ENCODE results near the gene RAPGEF1.

Gene RAPGEF1

GRCh38 chr9:131545786-131546335, 194.0 kb downstream of the RAPGEF1 start:
- H3K27me3 ChIP-seq (ENCODE audit: control insufficient read depth, insufficient read depth, low read length) = peaks cover 44% of the 10 kb centered on the region
- H3K36me3 ChIP-seq (ENCODE audit: control insufficient read depth, low read depth, low read length) = no peaks in the 10 kb centered on the region
- peak overlapping the region; percentile 54 for H3K4me3 ChIP-seq (ENCODE audit: low read length)
- no peaks in the 10 kb centered on the region for H3K4me1 ChIP-seq (ENCODE audit: control insufficient read depth, low read depth, low read length)
- no peak overlapping the region for H3K9ac ChIP-seq (ENCODE audit: low read length)
- H3K27ac ChIP-seq (ENCODE audit: low read length) = no peak overlapping the region
- peaks cover 5% of the 10 kb centered on the region for H3K9me3 ChIP-seq (ENCODE audit: control insufficient read depth, low read depth, low read length)

GRCh38 chr9:131545003-131545785, 194.7 kb downstream of the RAPGEF1 start, which contains the start of gene PRRT1B:
TSS of gene PRRT1B (plus strand) at chr9:131545523. CDS start at chr9:131545616, 93 bp downstream.
- Histone ChIP-seq H3K27ac (ENCODE audit: low read length) (no peak within 1 kb of the TSS), H3K9ac (ENCODE audit: low read length) (no peak within 1 kb of the TSS)

GRCh38 chr9:131543141-131543540, 196.7 kb downstream of the RAPGEF1 start:
- H3K9me3 ChIP-seq (ENCODE audit: control insufficient read depth, low read depth, low read length) = peaks cover 5% of the 10 kb centered on the region

More at GRCh38 chr9:131545003-131545785, 194.7 kb downstream of the RAPGEF1 start, which contains the start of gene PRRT1B:
- H3K4me1 ChIP-seq (ENCODE audit: control insufficient read depth, low read depth, low read length) = no peaks in the 10 kb centered on the region
- no peaks in the 10 kb centered on the region for H3K36me3 ChIP-seq (ENCODE audit: control insufficient read depth, low read depth, low read length)
- H3K27me3 ChIP-seq (ENCODE audit: control insufficient read depth, insufficient read depth, low read length) = peaks cover 44% of the 10 kb centered on the region
- peak within 1 kb of the TSS; percentile 54 for H3K4me3 ChIP-seq (ENCODE audit: low read length)
- peaks cover 5% of the 10 kb centered on the region for H3K9me3 ChIP-seq (ENCODE audit: control insufficient read depth, low read depth, low read length)

GRCh38 chr9:131539223-131539923, 200.5 kb downstream of the RAPGEF1 start:
- no peaks in the 10 kb centered on the region for H3K4me1 ChIP-seq (ENCODE audit: control insufficient read depth, low read depth, low read length)
- no peaks in the 10 kb centered on the region for H3K36me3 ChIP-seq (ENCODE audit: control insufficient read depth, low read depth, low read length)
- peaks cover 2% of the 10 kb centered on the region for H3K27me3 ChIP-seq (ENCODE audit: control insufficient read depth, insufficient read depth, low read length)
- no peak overlapping the region for H3K4me3 ChIP-seq (ENCODE audit: low read length)
- H3K9ac ChIP-seq (ENCODE audit: low read length) = no peak overlapping the region
- peaks cover 5% of the 10 kb centered on the region for H3K9me3 ChIP-seq (ENCODE audit: control insufficient read depth, low read depth, low read length)
- H3K27ac ChIP-seq (ENCODE audit: low read length) = no peak overlapping the region

More at GRCh38 chr9:131543141-131543540, 196.7 kb downstream of the RAPGEF1 start:
- no peak overlapping the region for H3K27ac ChIP-seq (ENCODE audit: low read length)
- H3K4me1 ChIP-seq (ENCODE audit: control insufficient read depth, low read depth, low read length) = no peaks in the 10 kb centered on the region
- H3K27me3 ChIP-seq (ENCODE audit: control insufficient read depth, insufficient read depth, low read length) = peaks cover 39% of the 10 kb centered on the region
- H3K4me3 ChIP-seq (ENCODE audit: low read length) = no peak overlapping the region
- H3K36me3 ChIP-seq (ENCODE audit: control insufficient read depth, low read depth, low read length) = no peaks in the 10 kb centered on the region
- no peak overlapping the region for H3K9ac ChIP-seq (ENCODE audit: low read length)

- H3K9me3 ChIP-seq (ENCODE audit: control insufficient read depth, low read depth, low read length) = no peaks in the 10 kb centered on the region
- no peaks in the 10 kb centered on the region for H3K4me1 ChIP-seq (ENCODE audit: control insufficient read depth, low read depth, low read length)
Measured at GRCh38 chr9:131537946-131538345, 201.9 kb downstream of the RAPGEF1 start.

GRCh38 chr9:131534721-131535237, 205.1 kb downstream of the RAPGEF1 start:
- no peak overlapping the region for H3K9ac ChIP-seq (ENCODE audit: low read length)
- no peaks in the 10 kb centered on the region for H3K9me3 ChIP-seq (ENCODE audit: control insufficient read depth, low read depth, low read length)
- H3K27ac ChIP-seq (ENCODE audit: low read length) = no peak overlapping the region
- H3K27me3 ChIP-seq (ENCODE audit: control insufficient read depth, insufficient read depth, low read length) = no peaks in the 10 kb centered on the region
- no peaks in the 10 kb centered on the region for H3K36me3 ChIP-seq (ENCODE audit: control insufficient read depth, low read depth, low read length)
- H3K4me1 ChIP-seq (ENCODE audit: control insufficient read depth, low read depth, low read length) = peaks cover 4% of the 10 kb centered on the region
- no peak overlapping the region for H3K4me3 ChIP-seq (ENCODE audit: low read length)

More at GRCh38 chr9:131537946-131538345, 201.9 kb downstream of the RAPGEF1 start:
- H3K9ac ChIP-seq (ENCODE audit: low read length) = no peak overlapping the region
- no peak overlapping the region for H3K27ac ChIP-seq (ENCODE audit: low read length)
- H3K36me3 ChIP-seq (ENCODE audit: control insufficient read depth, low read depth, low read length) = no peaks in the 10 kb centered on the region
- no peaks in the 10 kb centered on the region for H3K27me3 ChIP-seq (ENCODE audit: control insufficient read depth, insufficient read depth, low read length)
- no peak overlapping the region for H3K4me3 ChIP-seq (ENCODE audit: low read length)

- Histone ChIP-seq H3K9ac (ENCODE audit: low read length) (peak within 1 kb of the TSS; percentile 65), H3K36me3 (ENCODE audit: control insufficient read depth, low read depth, low read length) (peaks cover 27% of the 10 kb centered on the region), H3K4me1 (ENCODE audit: control insufficient read depth, low read depth, low read length) (peaks cover 4% of the 10 kb centered on the region), H3K27ac (ENCODE audit: low read length) (no peak within 1 kb of the TSS), H3K27me3 (ENCODE audit: control insufficient read depth, insufficient read depth, low read length) (no peaks in the 10 kb centered on the region), H3K4me3 (ENCODE audit: low read length) (peak within 1 kb of the TSS; percentile 88), H3K9me3 (ENCODE audit: control insufficient read depth, low read depth, low read length) (no peaks in the 10 kb centered on the region)
Measured at GRCh38 chr9:131530920-131531832, 208.7 kb downstream of the RAPGEF1 start, which contains the start of gene UCK1. TSS of gene UCK1 (minus strand) at chr9:131531263. CDS start at chr9:131531174, 89 bp downstream.

- Histone ChIP-seq H3K9ac (ENCODE audit: low read length) (peak overlapping the region; percentile 65), H3K27me3 (ENCODE audit: control insufficient read depth, insufficient read depth, low read length) (no peaks in the 10 kb centered on the region), H3K4me3 (ENCODE audit: low read length) (peak overlapping the region; percentile 88), H3K27ac (ENCODE audit: low read length) (no peak overlapping the region), H3K4me1 (ENCODE audit: control insufficient read depth, low read depth, low read length) (peaks cover 4% of the 10 kb centered on the region), H3K36me3 (ENCODE audit: control insufficient read depth, low read depth, low read length) (peaks cover 34% of the 10 kb centered on the region), H3K9me3 (ENCODE audit: control insufficient read depth, low read depth, low read length) (no peaks in the 10 kb centered on the region)
Measured at GRCh38 chr9:131530546-131530919, 209.3 kb downstream of the RAPGEF1 start.

GRCh38 chr9:131529597-131530545, 210.0 kb downstream of the RAPGEF1 start:
- H3K4me1 ChIP-seq (ENCODE audit: control insufficient read depth, low read depth, low read length) = peaks cover 4% of the 10 kb centered on the region
- no peaks in the 10 kb centered on the region for H3K9me3 ChIP-seq (ENCODE audit: control insufficient read depth, low read depth, low read length)
- H3K27ac ChIP-seq (ENCODE audit: low read length) = no peak overlapping the region
- H3K27me3 ChIP-seq (ENCODE audit: control insufficient read depth, insufficient read depth, low read length) = no peaks in the 10 kb centered on the region
- H3K4me3 ChIP-seq (ENCODE audit: low read length) = peak overlapping the region; percentile 88
- peak overlapping the region; percentile 65 for H3K9ac ChIP-seq (ENCODE audit: low read length)
- H3K36me3 ChIP-seq (ENCODE audit: control insufficient read depth, low read depth, low read length) = peaks cover 40% of the 10 kb centered on the region
